B cell (primary cell): ENCODE data around the gene GRM8. TPM values are rescaled to one million over a fixed set of nuclear protein-coding genes. Genes with fewer than 3 reads are reported as not detected.

ENCODE experiments used
- ATAC-seq: fragments of 200-7000 bp; cut with Tn5 transposase; one replicate; pipeline ENCODE4 v1.10.0; 2021; ENCODE audit warnings: low read depth, mild to moderate bottlenecking, moderate number of reproducible peaks, moderate library complexity
- CTCF ChIA-PET: fragments of 350-600 bp; sonication (Branson Sonifier 250); formaldehyde crosslinking; loops from one replicate; lab custom pipeline; 2021; ENCODE audit warnings: antibody characterized with exemption, inconsistent platforms; lab: Charles Lee
- POLR2A ChIA-PET: fragments of 350-600 bp; sonication (Branson Sonifier 250); formaldehyde crosslinking; loops from one replicate; lab custom pipeline; 2021; ENCODE audit warnings: antibody characterized with exemption; lab: Charles Lee
- DNase-seq: peaks from one replicate; pipeline ENCODE4 v3.0.0; 2013
- H2AFZ ChIP-seq: 2 replicates; pipeline ENCODE4 v1.6.1; 2012; ENCODE audit warnings: mild to moderate bottlenecking, low read depth, low read length; ENCODE audit not compliant: insufficient read depth, poor library complexity, severe bottlenecking
- H3K27ac ChIP-seq, 2 donors: 1 replicate in 1 of 2; 2 replicates in 1 of 2; pipeline ENCODE4 v1.5.1; 2012 to 2013; ENCODE audit warnings: low read length in 2 of 2, mild to moderate bottlenecking in 2 of 2, moderate library complexity in 1 of 2
- H3K27me3 ChIP-seq, 4 experiments: fragments of 200-600 bp in 1 of 4; sonication (generic) in 1 of 4; replicated peaks in 1 of 4; 1 replicate in 2 of 4; 2 replicates in 2 of 4; pipeline versions ENCODE4 v1.6.1 to v1.7.0; 2013 to 2016; ENCODE audit warnings: low read length in 3 of 4, mild to moderate bottlenecking in 2 of 4, mixed read lengths in 1 of 4, moderate library complexity in 1 of 4; ENCODE audit not compliant: insufficient read depth in 4 of 4, control insufficient read depth in 3 of 4; ENCODE audit errors: control extremely low read depth in 1 of 4
- H3K36me3 ChIP-seq, 2 experiments: replicated peaks in 1 of 2; 1 replicate in 1 of 2; 2 replicates in 1 of 2; pipeline versions ENCODE4 v1.6.1 to v1.7.1; 2013; ENCODE audit warnings: low read length in 1 of 2; ENCODE audit not compliant: insufficient read depth in 2 of 2, control insufficient read depth in 1 of 2; ENCODE audit errors: control extremely low read depth in 1 of 2, extremely low read depth in 1 of 2
- H3K4me1 ChIP-seq, 2 donors: fragments of 200-600 bp in 1 of 2; sonication (generic) in 1 of 2; 1 replicate in 1 of 2; 2 replicates in 1 of 2; pipeline versions ENCODE4 v1.5.1 to v1.6.1; 2013 to 2017; ENCODE audit warnings: low read length in 2 of 2; ENCODE audit not compliant: control insufficient read depth in 2 of 2, insufficient read depth in 2 of 2
- H3K4me2 ChIP-seq: replicated peaks from 2 replicates; pipeline ENCODE3; 2012; ENCODE audit warnings: mild to moderate bottlenecking, low read depth, low read length; ENCODE audit not compliant: poor library complexity, severe bottlenecking
- H3K4me3 ChIP-seq, 5 experiments: fragments of 200-600 bp in 1 of 5; sonication (generic) in 1 of 5; 1 replicate in 3 of 5; 2 replicates in 2 of 5; pipeline versions ENCODE4 v1.5.1 to v1.7.0; 2011 to 2016; ENCODE audit warnings: low read length in 4 of 5, mild to moderate bottlenecking in 4 of 5, low read depth in 2 of 5, control low read depth in 1 of 5, moderate library complexity in 1 of 5; ENCODE audit not compliant: insufficient read depth in 1 of 5; ENCODE audit errors: control extremely low read depth in 1 of 5, extremely low read depth in 1 of 5
- H3K79me2 ChIP-seq: fragments of 200-600 bp; sonication (generic); one replicate; pipeline ENCODE4 v1.6.0; 2016; ENCODE audit warnings: low read length; ENCODE audit not compliant: control insufficient read depth, insufficient read depth
- H3K9ac ChIP-seq: fragments of 200-600 bp; sonication (generic); 2 replicates; pipeline ENCODE4 v1.6.1; 2017; ENCODE audit warnings: mild to moderate bottlenecking, low read length, moderate library complexity
- H3K9me3 ChIP-seq, 3 donors: one replicate each; pipeline versions ENCODE4 v1.6.1 to v1.7.1; 2013; ENCODE audit warnings: low read length in 2 of 3; ENCODE audit not compliant: control insufficient read depth in 2 of 3, insufficient read depth in 1 of 3; ENCODE audit errors: control extremely low read depth in 1 of 3
- H4K20me1 ChIP-seq: 2 replicates; pipeline ENCODE4 v1.6.0; 2012; ENCODE audit warnings: mild to moderate bottlenecking, low read length; ENCODE audit not compliant: insufficient read depth, control insufficient read depth, poor library complexity, severe bottlenecking
- H3K27ac Mint-ChIP-seq: one replicate; pipeline ENCODE4 v1.8.0; 2021; ENCODE audit warnings: mixed read lengths
- H3K27me3 Mint-ChIP-seq: one replicate; pipeline ENCODE4 v1.8.0; 2021; ENCODE audit warnings: mixed read lengths
- H3K4me1 Mint-ChIP-seq: one replicate; pipeline ENCODE4 v1.8.0; 2021; ENCODE audit warnings: mixed read lengths
- H3K4me3 Mint-ChIP-seq: one replicate; pipeline ENCODE4 v1.8.0; 2021; ENCODE audit warnings: mixed read lengths
- H3K9me3 Mint-ChIP-seq: one replicate; pipeline ENCODE4 v1.8.0; 2022; ENCODE audit warnings: mixed read lengths; ENCODE audit not compliant: insufficient read depth
- CTCF ChIP-seq: fragments of 200-600 bp; IDR thresholded peaks from one replicate; pipeline ENCODE4 v1.8.0; 2022; ENCODE audit warnings: antibody characterized with exemption, mild to moderate bottlenecking
- EZH2 ChIP-seq: IDR thresholded peaks from 2 replicates; pipeline ENCODE4 v1.6.1; 2012; ENCODE audit warnings: borderline replicate concordance, low read depth, mild to moderate bottlenecking, moderate library complexity, low read length; ENCODE audit not compliant: insufficient read depth, poor library complexity, severe bottlenecking
- WGBS: methylation state at CpG from one replicate; pipeline ENCODE4 v1.1.5; 2013; ENCODE audit warnings: missing lambda C conversion rate; ENCODE audit not compliant: insufficient coverage; 5-methylcytosine and 5-hydroxymethylcytosine counted together
- intact Hi-C: fragments of 100-400 bp; cut with micrococcal nuclease; formaldehyde crosslinking; loops from one replicate; pipeline ENCODE4 v1.10.0; 2022
- polyA plus RNA-seq: library from polyadenylated mRNA; depleted of rRNA; stranded (reverse); fragments of >200 nt; gene quantifications from 2 replicates; pipeline ENCODE4 v1.2.3, GENCODE V29; 2012
- total RNA-seq, 2 donors: library from RNA; stranded (reverse); fragments of 120-200 nt in 1 of 2; gene quantifications; 1 replicate in 1 of 2; 2 replicates in 1 of 2; pipeline versions ENCODE4 v1.2.3 to v1.2.4, GENCODE V29; 2013 to 2022

The GRM8 gene
- total and polyA plus RNA-seq, 2 donors (not counting 1 experiment from before 2014, with no cell fraction given), result not detected

DNA sequence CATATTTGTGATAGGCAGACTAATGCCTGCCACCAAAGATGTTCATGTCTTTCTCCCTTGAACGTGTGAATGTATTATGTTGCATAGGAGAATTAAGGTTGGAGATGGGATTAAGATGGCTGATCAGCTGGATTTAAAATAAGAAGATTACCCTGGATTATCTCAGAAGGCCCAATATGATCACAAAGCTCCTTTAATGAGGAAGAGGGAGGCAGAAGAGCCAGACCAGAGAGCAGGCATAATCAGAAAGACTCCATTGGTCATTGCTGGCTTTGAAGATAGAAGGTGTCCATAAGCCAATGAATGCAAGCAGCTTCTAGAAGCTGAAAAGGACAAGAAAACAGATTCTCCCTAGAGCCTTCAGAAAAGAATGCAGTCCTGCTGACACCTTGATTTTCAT is 410.3 kb downstream of the GRM8 start:
- H3K36me3 ChIP-seq, result no peaks in the 10 kb centered on the region
- no CpG with 5 or more reads among the region's 1 CpG for WGBS
- no peaks in the 10 kb centered on the region for H3K9me3 Mint-ChIP-seq
- no peaks in the 10 kb centered on the region for H3K27me3 ChIP-seq
- ChIA-PET CTCF (no interaction called here), POLR2A (no interaction called here)
- H3K79me2 ChIP-seq, result no peaks in the 10 kb centered on the region
- H3K9me3 ChIP-seq, result no peaks in the 10 kb centered on the region
- H3K4me3 ChIP-seq, result no peak overlapping the region
- H3K27me3 Mint-ChIP-seq, result no peaks in the 10 kb centered on the region
- H3K4me1 Mint-ChIP-seq, result no peaks in the 10 kb centered on the region
- DNase-seq (no peak), ATAC-seq (no peak)
- H2AFZ ChIP-seq, result no peak overlapping the region
- no peak overlapping the region for H3K27ac ChIP-seq
- intact Hi-C loops, result no loop called here
- H3K4me1 ChIP-seq, result no peaks in the 10 kb centered on the region
- no peak for TF ChIP-seq EZH2
- TF ChIP-seq CTCF, result no peak
- H3K4me3 Mint-ChIP-seq, result no peak overlapping the region
- no peak overlapping the region for H3K9ac ChIP-seq
- no peaks in the 10 kb centered on the region for H4K20me1 ChIP-seq
- no peak overlapping the region for H3K4me2 ChIP-seq
- no peak overlapping the region for H3K27ac Mint-ChIP-seq

GRCh38 chr7:126840869-126841268 is 411.9 kb downstream of the GRM8 start:
- no peak overlapping the region for H3K4me3 ChIP-seq
- no peaks in the 10 kb centered on the region for H3K79me2 ChIP-seq
- DNase-seq (no peak), ATAC-seq (no peak)
- Mint-ChIP-seq H3K4me3 (no peak overlapping the region), H3K27ac (no peak overlapping the region), H3K9me3 (no peaks in the 10 kb centered on the region), H3K27me3 (peaks cover 4% of the 10 kb centered on the region), H3K4me1 (no peaks in the 10 kb centered on the region)
- no peaks in the 10 kb centered on the region for H3K9me3 ChIP-seq
- no peaks in the 10 kb centered on the region for H4K20me1 ChIP-seq
- no peak overlapping the region for H3K9ac ChIP-seq
- ChIA-PET POLR2A (no interaction called here), CTCF (no interaction called here)
- H3K36me3 ChIP-seq, result no peaks in the 10 kb centered on the region
- TF ChIP-seq EZH2 (no peak), CTCF (no peak)
- H3K4me1 ChIP-seq, result no peaks in the 10 kb centered on the region
- no peak overlapping the region for H3K27ac ChIP-seq
- no peak overlapping the region for H3K4me2 ChIP-seq
- intact Hi-C loops, result no loop called here
- peaks cover 0 to 2% (median 0%) of the 10 kb centered on the region in 4 experiments for H3K27me3 ChIP-seq
- H2AFZ ChIP-seq, result no peak overlapping the region
